Pancreas (tissue), 10 donors: ENCODE data around the gene JAKMIP3. TPM values are rescaled to one million over a fixed set of nuclear protein-coding genes. Genes with fewer than 3 reads are reported as not detected.
A peak's percentile ranks its signal among the peaks of the same experiment; 100 is the strongest.

Experiments used
- ATAC-seq, 4 donors: fragments of 200-7000 bp; cut with Tn5 transposase; one replicate each; pipeline versions ENCODE4 v1.8.0 to v1.9.1; 2020; ENCODE audit warnings: mild to moderate bottlenecking in 4 of 4, moderate library complexity in 4 of 4
- DNase-seq, 6 donors: peaks; one replicate each; pipeline ENCODE4 v3.0.0-alpha.2; 2020
- FAIRE-seq: peaks from 2 replicates; lab custom pipeline; 2012; peaks lifted over from hg19 to GRCh38; lab: Jason Lieb, UNC
- H3K27ac ChIP-seq, 4 donors: fragments of 200-600 bp; sonication (generic); 1 replicate in 3 of 4; 2 replicates in 1 of 4; pipeline versions ENCODE4 v1.5.0 to v1.8.0; 2020
- H3K27me3 ChIP-seq, 4 donors: fragments of 200-600 bp; one replicate each; pipeline ENCODE4 v1.8.0; 2021
- H3K36me3 ChIP-seq, 3 donors: fragments of 200-600 bp; sonication (generic) in 1 of 3; one replicate each; pipeline versions ENCODE4 v1.5.0 to v1.8.0; 2020 to 2021
- H3K4me1 ChIP-seq, 3 donors: fragments of 200-600 bp; one replicate each; pipeline ENCODE4 v1.8.0; 2021
- H3K4me3 ChIP-seq, 4 donors: fragments of 200-600 bp; sonication (generic) in 2 of 4; one replicate each; pipeline versions ENCODE4 v1.5.0 to v1.8.0; 2020 to 2021
- H3K9me3 ChIP-seq, 4 donors: fragments of 200-600 bp; one replicate each; pipeline ENCODE4 v1.8.0; 2021
- WGBS, 2 donors: extraction: QIAGEN DNeasy Blood & Tissue Kit; methylation state at CpG; one replicate each; pipeline ENCODE4 v1.1.7; 2013; 5-methylcytosine and 5-hydroxymethylcytosine counted together
- intact Hi-C, 3 donors: fragments of 100-400 bp; cut with DNase I; formaldehyde crosslinking; loops; one replicate each; pipeline versions ENCODE4 v1.11.1 to v1.14.2; 2022
- polyA plus RNA-seq, 2 donors: library from polyadenylated mRNA; stranded (reverse); fragments of 200-250 nt; gene quantifications; one replicate each; pipeline ENCODE4 v1.2.3, GENCODE V29; 2013
- total RNA-seq, 6 donors: library from RNA; stranded (reverse); fragmentation: NEBNext Ultra II Directional in 4 of 6; extraction: Animal tissue kit (Norgen Biotek cat#: 25700) in 4 of 6; gene quantifications; one replicate each; pipeline versions ENCODE4 v1.2.1 to v1.2.4, GENCODE V29; 2021 to 2023
- TF ChIP-seq, protein P1 (sequence below), 4 donors: fragments of 200-600 bp; sonication (generic) in 3 of 4; IDR thresholded peaks; one replicate each; pipeline versions ENCODE4 v1.5.0 to v1.8.0; 2021; ENCODE audit warnings: antibody characterized with exemption in 4 of 4
- donor health status: healthy with polysubstance abuse.
- donor health status: DM: no; HTN: no; CAD: no; lungs with moderate emphysema.
- donor health status: DM: no; HTN: no; CAD: no.
- donor health status: control.
- donor health status: control.
- donor health status: Bipolar disorder and iron deficiency.
- donor health status: DM: yes; HTN: yes; CAD: no.
- donor health status: DM: no; HTN: no; CAD: no.
- donor health status: DM: no; HTN: no; CAD: no.
- donor health status: DM: yes; HTN: yes; CAD: no.

JAKMIP3 gene
- total and polyA plus RNA-seq, 8 donors: 0.19 to 1.4 (median 0.33) TPM

DNA sequence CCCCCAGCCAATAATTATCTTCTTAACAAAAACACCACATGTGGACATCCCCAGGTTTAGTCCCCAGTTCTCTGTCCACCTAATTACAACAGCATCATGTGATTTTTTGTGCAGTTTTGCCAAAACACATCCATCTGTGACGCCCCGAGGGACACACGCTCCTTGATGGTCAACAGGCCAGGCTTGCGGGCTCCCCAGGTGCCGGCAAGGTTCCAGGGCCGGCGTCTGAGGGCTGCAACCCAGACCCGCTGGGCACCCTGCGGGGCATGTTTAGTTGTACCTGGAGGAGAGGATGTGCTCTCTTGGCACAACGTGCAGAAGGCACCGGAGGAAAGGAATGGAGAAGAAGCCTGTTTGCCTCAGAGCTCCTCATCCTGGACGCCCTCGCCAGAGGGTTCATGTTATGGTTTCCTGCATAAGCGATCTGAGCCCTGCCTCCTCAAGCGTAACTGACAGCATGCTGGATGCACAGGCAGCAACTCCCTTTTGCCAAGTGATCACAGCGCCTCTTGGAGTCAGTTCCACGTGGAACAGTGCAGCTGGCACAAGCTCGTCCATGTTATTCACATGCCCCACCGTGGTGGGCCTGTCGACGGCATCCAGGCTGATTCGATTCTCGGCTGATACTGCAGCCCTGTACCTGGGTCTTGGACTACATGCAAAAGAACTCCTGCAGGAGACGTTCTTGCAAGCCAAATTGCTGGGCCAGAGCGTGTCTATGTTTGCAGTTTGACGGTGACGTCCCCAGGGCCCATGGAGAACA is 41.6 kb downstream of the JAKMIP3 start:
- DNase-seq: no peak
- 78 to 83% methylated on average over 27 of the region's 27 CpGs for WGBS, 2 donors
- Histone ChIP-seq H3K27ac (no peak overlapping the region), H3K4me1 (no peaks in the 10 kb centered on the region), H3K36me3 (no peaks in the 10 kb centered on the region), H3K9me3 (no peaks in the 10 kb centered on the region), H3K4me3 (no peak overlapping the region), H3K27me3 (no peaks in the 10 kb centered on the region)
- intact Hi-C loops: loop anchor here in 1 of 3 donors (10.0 kb wide), 1 partner anchor 53 kb away; no protein-coding TSS in a partner anchor
- TF ChIP-seq, protein P1, sequence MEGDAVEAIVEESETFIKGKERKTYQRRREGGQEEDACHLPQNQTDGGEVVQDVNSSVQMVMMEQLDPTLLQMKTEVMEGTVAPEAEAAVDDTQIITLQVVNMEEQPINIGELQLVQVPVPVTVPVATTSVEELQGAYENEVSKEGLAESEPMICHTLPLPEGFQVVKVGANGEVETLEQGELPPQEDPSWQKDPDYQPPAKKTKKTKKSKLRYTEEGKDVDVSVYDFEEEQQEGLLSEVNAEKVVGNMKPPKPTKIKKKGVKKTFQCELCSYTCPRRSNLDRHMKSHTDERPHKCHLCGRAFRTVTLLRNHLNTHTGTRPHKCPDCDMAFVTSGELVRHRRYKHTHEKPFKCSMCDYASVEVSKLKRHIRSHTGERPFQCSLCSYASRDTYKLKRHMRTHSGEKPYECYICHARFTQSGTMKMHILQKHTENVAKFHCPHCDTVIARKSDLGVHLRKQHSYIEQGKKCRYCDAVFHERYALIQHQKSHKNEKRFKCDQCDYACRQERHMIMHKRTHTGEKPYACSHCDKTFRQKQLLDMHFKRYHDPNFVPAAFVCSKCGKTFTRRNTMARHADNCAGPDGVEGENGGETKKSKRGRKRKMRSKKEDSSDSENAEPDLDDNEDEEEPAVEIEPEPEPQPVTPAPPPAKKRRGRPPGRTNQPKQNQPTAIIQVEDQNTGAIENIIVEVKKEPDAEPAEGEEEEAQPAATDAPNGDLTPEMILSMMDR (IDR thresholded peaks at IDR 0.05): no peak
- FAIRE-seq: no peak
- ATAC-seq: no peak

DNA sequence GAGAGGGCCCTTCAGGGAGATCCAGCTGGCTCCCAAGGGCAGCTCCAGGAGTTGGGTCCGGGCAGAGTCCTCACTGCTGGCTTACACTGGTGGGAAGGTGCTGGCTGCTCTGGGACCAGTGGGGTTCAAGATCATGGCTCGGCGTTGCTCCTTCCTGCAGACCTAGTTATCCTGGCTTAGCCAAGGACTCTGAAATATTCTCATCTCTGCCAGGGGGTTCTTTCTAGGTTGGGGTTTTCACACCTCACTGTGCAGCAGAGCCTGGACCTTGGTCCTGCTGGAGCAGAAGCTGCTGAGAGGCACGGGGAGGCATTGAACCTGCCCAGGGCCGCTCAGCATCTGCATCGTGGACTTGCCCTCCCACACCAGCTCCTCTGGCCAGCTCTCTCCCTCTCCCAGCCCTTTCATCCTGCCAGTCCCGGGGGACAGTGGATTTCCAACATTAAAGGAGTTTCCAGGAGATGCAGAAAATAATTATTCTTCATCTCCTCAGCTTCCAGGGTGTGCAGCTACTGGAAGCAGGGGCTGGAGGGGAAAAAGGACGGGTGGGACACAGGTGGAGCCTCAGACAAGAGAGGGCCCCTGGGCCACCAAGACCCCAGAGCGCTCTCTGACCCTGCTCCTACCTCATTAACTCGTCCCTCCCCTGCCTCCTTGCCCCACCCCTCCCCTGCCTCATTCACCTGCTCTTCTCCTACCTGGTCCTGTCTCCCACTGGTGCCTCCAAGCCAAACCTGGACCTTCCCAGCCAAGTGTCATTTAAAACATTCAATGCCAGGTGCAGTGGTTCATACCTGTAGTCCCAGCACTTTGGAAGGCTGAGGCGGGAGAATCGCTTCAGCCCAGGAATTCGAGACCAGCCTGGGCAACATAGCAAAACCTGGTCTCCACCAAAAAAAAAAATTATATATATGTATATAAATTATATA is 42.5 kb downstream of the JAKMIP3 start:
- FAIRE-seq (no peak), DNase-seq (no peak), ATAC-seq (no peak)
- Histone ChIP-seq H3K27me3 (no peaks in the 10 kb centered on the region), H3K27ac (no peak overlapping the region), H3K4me3 (no peak overlapping the region), H3K36me3 (no peaks in the 10 kb centered on the region), H3K4me1 (no peaks in the 10 kb centered on the region), H3K9me3 (no peaks in the 10 kb centered on the region)
- intact Hi-C loops: loop anchor here in 1 of 3 donors (10.0 kb wide), 1 partner anchor 53 kb away; no protein-coding TSS in a partner anchor
- WGBS, 2 donors: 73 to 79% methylated on average over 13 of the region's 13 CpGs
- TF ChIP-seq, protein P1 (IDR thresholded peaks at IDR 0.05): no peak

DNA sequence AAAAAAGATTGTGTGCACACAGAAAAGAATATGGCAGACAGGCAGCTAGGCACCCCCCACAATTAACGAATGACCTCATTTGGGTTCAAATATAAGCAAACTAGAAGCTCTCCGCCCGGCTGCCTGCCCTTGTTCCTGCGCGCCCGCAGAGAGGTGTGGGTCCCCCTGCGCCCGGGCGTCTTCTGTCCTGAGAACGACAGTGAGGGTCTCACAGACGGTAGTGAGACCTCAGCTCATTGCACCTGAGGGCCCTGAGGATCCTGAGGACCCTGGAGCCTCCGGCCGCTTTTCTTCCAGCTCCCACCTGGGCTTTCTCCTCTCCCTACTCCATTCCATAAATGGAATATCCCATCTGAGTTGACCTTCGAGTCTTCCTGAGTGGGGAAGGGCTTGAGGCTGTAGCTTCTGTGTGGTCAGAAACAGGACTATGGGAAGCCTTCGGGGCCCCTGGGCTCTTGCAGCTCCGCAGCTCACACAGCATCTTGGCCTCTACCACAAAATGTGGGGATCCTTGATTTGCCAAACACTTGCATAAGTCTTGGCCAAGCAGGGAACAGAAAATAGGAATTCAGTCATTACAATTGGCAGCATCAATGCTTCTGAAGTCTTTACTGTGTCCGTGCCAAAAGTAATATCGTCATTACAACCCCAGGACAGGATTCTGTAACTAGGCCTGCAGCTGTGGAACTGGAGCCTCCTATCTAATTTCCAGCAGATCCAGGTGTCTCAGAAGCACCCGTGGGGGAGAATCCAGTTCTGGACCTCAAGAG is 43.8 kb downstream of the JAKMIP3 start:
- TF ChIP-seq, protein P1 (IDR thresholded peaks at IDR 0.05): no peak
- intact Hi-C loops: loop anchor here in 1 of 3 donors (10.0 kb wide), 1 partner anchor 55 kb away; no protein-coding TSS in a partner anchor
- no peaks in the 10 kb centered on the region for H3K9me3 ChIP-seq
- ATAC-seq (peak in 2 of 4 donors; percentile 28 to 33), FAIRE-seq (no peak), DNase-seq (no peak)
- H3K27me3 ChIP-seq: no peaks in the 10 kb centered on the region
- H3K27ac ChIP-seq: no peak overlapping the region
- WGBS, 2 donors: 78 to 89% methylated on average over 19 of the region's 19 CpGs
- no peaks in the 10 kb centered on the region for H3K4me1 ChIP-seq
- H3K4me3 ChIP-seq: no peak overlapping the region
- H3K36me3 ChIP-seq: no peaks in the 10 kb centered on the region

DNA sequence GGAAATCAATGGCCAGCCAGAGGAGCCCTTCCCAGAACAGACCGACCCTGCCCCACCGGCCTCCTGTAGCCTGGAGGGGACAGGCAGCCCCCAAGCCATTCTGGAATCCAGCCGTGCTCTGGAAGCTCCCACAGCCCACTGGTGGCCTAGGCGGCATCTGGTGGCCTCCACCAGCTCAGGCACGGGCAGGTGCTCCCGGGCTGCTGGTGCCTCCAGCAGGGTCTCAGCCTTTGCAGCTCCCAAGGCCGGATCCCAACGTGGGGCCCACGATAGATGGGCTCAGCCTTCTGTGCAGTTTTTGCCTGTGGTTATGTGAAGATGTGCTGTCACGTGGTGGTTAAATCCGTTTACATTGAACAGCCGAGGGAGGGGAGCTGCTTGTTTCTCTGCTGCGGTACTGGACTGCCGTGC is 44.4 kb downstream of the JAKMIP3 start:
- TF ChIP-seq, protein P1 (IDR thresholded peaks at IDR 0.05): no peak
- H3K27ac ChIP-seq: no peak overlapping the region
- no peak for ATAC-seq
- H3K4me3 ChIP-seq: no peak overlapping the region
- no peaks in the 10 kb centered on the region for H3K9me3 ChIP-seq
- DNase-seq: peak in 1 of 6 donors; percentile 4
- H3K36me3 ChIP-seq: no peaks in the 10 kb centered on the region
- no peak for FAIRE-seq
- H3K27me3 ChIP-seq: no peaks in the 10 kb centered on the region
- WGBS, 2 donors: 61 to 77% methylated on average over 14 of the region's 14 CpGs
- intact Hi-C loops: no loop called here
- H3K4me1 ChIP-seq: no peaks in the 10 kb centered on the region
